Activated naive CD8-positive, alpha-beta T cell treated with anti-CD3 and anti-CD28 coated beads, Interleukin-2, amount 10 ng/mL, durations not matched to agents 7 days and 5 days (primary cell): Measurements from ENCODE around the gene KRI1. TPM values are rescaled to one million over a fixed set of nuclear protein-coding genes. Genes with fewer than 3 reads are reported as not detected.
"Not testable (repeated sequence)": the region's sequence is repeated elsewhere in the genome, so short reads cannot be mapped to it uniquely, and the experiment has no call there.

Experiments used
- ATAC-seq: fragments of 150-1000 bp; cut with Tn5 transposase; one replicate; pipeline ENCODE4 v1.10.0; 2021; ENCODE audit warnings: low read depth, moderate library complexity
- POLR2A ChIA-PET: fragments of 350-600 bp; sonication (Branson Sonifier 250); formaldehyde crosslinking; loops from one replicate; lab custom pipeline; 2021; ENCODE audit warnings: antibody characterized with exemption; lab: Charles Lee
- DNase-seq: peaks from one replicate; pipeline ENCODE4 v3.0.0; 2021
- H3K27ac Mint-ChIP-seq: one replicate; pipeline ENCODE4 v1.8.0; 2022; ENCODE audit warnings: mild to moderate bottlenecking, mixed read lengths
- H3K27me3 Mint-ChIP-seq: one replicate; pipeline ENCODE4 v1.8.0; 2022; ENCODE audit warnings: mild to moderate bottlenecking, moderate library complexity, mixed read lengths
- H3K36me3 Mint-ChIP-seq: one replicate; pipeline ENCODE4 v1.8.0; 2021; ENCODE audit warnings: mild to moderate bottlenecking, mixed read lengths
- H3K4me1 Mint-ChIP-seq: one replicate; pipeline ENCODE4 v1.8.0; 2021; ENCODE audit warnings: mixed read lengths
- H3K4me3 Mint-ChIP-seq: one replicate; pipeline ENCODE4 v1.8.0; 2022; ENCODE audit warnings: mild to moderate bottlenecking, moderate library complexity, mixed read lengths
- H3K9me3 Mint-ChIP-seq: one replicate; pipeline ENCODE4 v1.8.0; 2021; ENCODE audit warnings: mixed read lengths
- total RNA-seq, 2 experiments: library from RNA; stranded (reverse); gene quantifications; one replicate each; pipeline ENCODE4 v1.2.3, GENCODE V29; 2021

The KRI1 gene
- total RNA-seq, 2 experiments from 2014 or later, result 76.2 to 85.4 TPM

DNA sequence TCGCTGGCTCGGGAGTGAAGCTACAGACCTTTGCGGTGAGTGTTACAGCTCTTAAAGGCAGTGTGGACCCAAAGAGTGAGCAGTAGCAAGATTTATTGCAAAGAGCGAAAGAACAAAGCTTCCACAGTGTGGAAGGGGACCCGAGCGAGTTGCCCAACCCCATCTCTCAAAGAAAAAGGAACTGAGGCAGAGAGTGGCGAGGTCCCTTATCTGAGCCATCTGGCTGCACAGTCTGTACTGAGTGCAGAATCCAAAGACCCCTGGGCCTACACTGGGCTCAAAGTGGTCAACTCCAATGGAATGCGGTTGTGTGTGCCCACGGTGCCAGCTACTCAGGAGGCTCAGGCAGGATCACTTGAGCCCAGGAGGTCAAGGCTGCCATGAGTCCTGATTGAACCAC is 26.8 kb downstream of the KRI1 start:
- not testable (repeated sequence) for H3K36me3 Mint-ChIP-seq, DNase-seq, H3K4me3 Mint-ChIP-seq, H3K4me1 Mint-ChIP-seq, H3K9me3 Mint-ChIP-seq, ATAC-seq, H3K27ac Mint-ChIP-seq
- H3K27me3 Mint-ChIP-seq, result peaks cover 45% of the 10 kb centered on the region
- POLR2A ChIA-PET, result interaction anchor here (1.1 kb wide), 1 partner anchor 14 kb away, joined by 3 read pairs; no protein-coding TSS in a partner anchor

DNA sequence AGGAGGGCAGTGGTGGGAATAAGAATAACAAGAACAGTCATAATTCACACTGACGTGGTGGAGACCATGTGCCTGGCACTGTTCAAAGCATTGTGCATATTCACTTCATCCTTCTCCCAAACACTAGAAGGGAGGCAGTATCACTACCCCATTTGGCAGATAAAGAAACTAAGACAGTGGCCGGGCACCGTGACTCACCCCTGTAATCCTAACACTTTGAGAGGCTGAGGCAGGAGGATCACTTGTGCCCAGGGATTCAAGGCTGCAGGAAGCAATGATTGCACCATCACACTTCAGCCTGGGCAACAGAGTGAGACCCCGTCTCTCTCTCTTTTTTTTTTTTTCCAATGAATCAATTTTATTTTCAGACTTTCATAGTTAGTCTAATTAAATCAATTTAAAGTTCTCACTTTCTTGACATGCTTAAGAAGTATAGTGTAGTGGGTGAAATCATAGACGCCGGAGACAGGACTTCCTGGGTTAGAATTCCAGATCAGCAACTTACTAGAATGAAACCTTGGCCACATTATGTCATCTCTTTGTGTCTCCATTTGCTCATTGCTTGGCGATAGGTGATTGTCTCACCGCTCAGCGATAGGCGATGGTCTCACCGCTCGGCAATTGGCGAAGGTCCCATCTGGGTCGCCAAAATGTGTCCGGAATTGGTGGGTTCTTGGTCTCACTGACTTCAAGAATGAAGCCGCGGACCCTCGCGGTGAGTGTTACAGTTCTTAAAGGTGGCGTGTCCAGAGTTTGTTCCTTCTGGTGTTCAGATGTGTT is 27.4 kb downstream of the KRI1 start:
- Mint-ChIP-seq H3K4me3 (no peak overlapping the region), H3K27ac (no peak overlapping the region), H3K4me1 (peaks cover 8% of the 10 kb centered on the region), H3K27me3 (peaks cover 48% of the 10 kb centered on the region), H3K9me3 (no peaks in the 10 kb centered on the region), H3K36me3 (no peaks in the 10 kb centered on the region)
- no peak for ATAC-seq
- no peak for DNase-seq
- POLR2A ChIA-PET, result interaction anchor here (1.1 kb wide), 1 partner anchor 15 kb away, joined by 3 read pairs; no protein-coding TSS in a partner anchor

DNA sequence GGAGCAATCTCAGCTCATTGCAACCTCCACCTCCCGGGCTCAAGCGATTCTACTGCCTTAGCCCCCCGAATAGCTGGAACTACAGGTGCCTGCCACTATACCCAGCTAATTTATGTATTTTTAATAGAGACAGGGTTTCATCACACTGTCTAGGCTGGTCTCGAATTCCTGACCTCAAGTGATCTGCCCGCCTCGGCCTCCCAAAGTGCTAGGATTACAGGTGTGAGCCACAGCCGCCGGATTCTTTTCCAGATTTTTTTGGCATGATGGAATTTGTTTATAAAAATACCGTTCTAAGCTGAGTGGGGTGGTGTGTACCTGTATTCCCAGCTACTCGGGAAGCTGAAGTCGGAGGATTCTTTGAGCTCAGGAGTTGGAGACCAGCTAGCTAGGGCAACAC is 28.1 kb downstream of the KRI1 start:
- POLR2A ChIA-PET, result interaction anchor here (0.5 kb wide), 1 partner anchor 114 kb away, joined by 3 read pairs; no protein-coding TSS in a partner anchor
- no peak overlapping the region for H3K27ac Mint-ChIP-seq
- no peak overlapping the region for H3K4me3 Mint-ChIP-seq
- H3K36me3 Mint-ChIP-seq, result no peaks in the 10 kb centered on the region
- peaks cover 48% of the 10 kb centered on the region for H3K27me3 Mint-ChIP-seq
- no peak for ATAC-seq
- no peak for DNase-seq
- peaks cover under 1% of the 10 kb centered on the region for H3K9me3 Mint-ChIP-seq
- peaks cover 5% of the 10 kb centered on the region for H3K4me1 Mint-ChIP-seq

DNA sequence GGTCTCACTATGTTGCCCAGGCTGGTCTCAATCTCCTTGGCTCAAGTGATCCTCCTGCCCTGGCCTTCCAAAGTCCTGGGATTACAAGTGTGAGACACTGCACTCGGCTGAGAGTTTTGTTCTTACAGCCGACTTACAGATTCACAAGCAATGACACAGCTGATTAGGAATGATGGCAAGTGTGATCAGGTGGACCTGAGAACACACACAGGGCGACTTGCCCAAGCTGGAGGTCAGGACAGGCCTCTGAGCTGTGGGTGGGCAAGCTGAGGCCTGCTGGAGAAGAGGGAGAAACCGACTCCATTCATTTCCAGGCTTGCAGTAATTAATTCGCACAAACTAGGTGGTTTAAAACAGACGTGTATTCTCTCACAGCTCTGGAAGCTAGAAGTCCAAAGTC is 30.2 kb downstream of the KRI1 start:
- no peak for DNase-seq
- Mint-ChIP-seq H3K4me3 (no peak overlapping the region), H3K9me3 (peaks cover 7% of the 10 kb centered on the region), H3K27me3 (peaks cover 43% of the 10 kb centered on the region), H3K4me1 (peaks cover 5% of the 10 kb centered on the region), H3K36me3 (no peaks in the 10 kb centered on the region), H3K27ac (no peak overlapping the region)
- no peak for ATAC-seq
- POLR2A ChIA-PET, result interaction anchor here (0.7 kb wide), 2 partner anchors 13 to 18 kb away, joined by 3 to 5 read pairs; partner anchors contain the start of gene S1PR5

DNA sequence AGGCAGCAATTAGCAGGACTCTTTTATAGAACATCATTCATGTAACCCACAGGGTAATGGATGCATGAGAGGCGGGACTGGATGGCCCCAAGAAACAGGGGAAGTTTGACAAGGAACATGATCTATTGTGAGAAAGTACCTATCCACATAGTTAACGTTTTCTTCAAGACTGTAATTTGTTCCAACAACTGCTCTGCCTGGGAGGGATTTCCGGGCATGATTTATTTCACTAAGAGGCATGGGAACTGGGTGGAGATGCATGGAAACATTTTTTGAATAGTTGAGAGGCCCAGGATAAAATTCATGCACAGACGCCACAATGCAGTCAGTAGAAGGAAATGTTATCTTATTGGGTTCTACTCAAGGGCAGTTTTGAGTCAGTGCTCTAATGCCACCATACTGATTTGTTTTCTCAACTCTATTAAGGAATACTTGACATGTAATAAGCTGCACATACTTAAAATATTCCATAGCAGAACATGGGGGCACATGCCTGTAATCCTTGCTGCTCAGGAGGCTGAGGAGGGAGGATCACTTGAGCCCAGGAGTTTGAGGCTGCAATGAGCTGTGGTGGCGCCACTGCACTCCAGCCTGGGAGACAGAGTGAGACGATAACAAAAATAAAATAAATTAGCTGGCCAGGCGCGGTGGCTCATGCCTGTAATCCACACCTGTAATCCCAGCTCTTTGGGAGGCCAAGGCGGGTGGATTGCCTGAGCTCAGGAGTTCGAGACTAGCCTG is 32.0 kb downstream of the KRI1 start:
- H3K4me3 Mint-ChIP-seq, result no peak overlapping the region
- H3K36me3 Mint-ChIP-seq, result no peaks in the 10 kb centered on the region
- H3K4me1 Mint-ChIP-seq, result peaks cover 4% of the 10 kb centered on the region
- no peak for DNase-seq
- H3K27ac Mint-ChIP-seq, result no peak overlapping the region
- ATAC-seq, result no peak
- H3K27me3 Mint-ChIP-seq, result peaks cover 27% of the 10 kb centered on the region
- POLR2A ChIA-PET, result interaction anchor here (0.6 kb wide), 2 partner anchors 111 to 194 kb away, joined by 3 to 6 read pairs; no protein-coding TSS in a partner anchor
- peaks cover 7% of the 10 kb centered on the region for H3K9me3 Mint-ChIP-seq

DNA sequence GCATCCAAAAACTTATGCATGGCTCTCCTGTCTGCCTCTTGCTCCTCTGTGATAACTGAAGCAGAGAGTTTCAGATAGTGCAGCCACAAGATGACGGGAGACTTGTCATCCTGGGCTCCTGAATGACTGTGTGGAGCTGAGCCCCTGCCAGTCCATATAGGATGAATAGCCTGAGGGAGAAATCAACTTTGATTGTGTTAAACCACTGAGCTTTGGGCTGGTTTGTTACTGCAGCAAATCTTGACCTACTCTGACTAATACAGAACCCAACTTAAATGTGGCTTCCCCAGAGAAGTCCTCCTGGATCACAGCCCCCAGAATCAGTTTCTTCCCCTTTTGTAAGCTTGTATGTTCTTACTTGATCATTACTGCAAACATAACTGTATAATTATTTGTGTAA is 33.4 kb downstream of the KRI1 start:
- ATAC-seq (no peak), DNase-seq (no peak)
- no peaks in the 10 kb centered on the region for H3K36me3 Mint-ChIP-seq
- H3K27ac Mint-ChIP-seq, result no peak overlapping the region
- H3K4me3 Mint-ChIP-seq, result no peak overlapping the region
- H3K9me3 Mint-ChIP-seq, result peaks cover 7% of the 10 kb centered on the region
- POLR2A ChIA-PET, result no interaction called here
- H3K27me3 Mint-ChIP-seq, result peaks cover 20% of the 10 kb centered on the region
- no peaks in the 10 kb centered on the region for H3K4me1 Mint-ChIP-seq

DNA sequence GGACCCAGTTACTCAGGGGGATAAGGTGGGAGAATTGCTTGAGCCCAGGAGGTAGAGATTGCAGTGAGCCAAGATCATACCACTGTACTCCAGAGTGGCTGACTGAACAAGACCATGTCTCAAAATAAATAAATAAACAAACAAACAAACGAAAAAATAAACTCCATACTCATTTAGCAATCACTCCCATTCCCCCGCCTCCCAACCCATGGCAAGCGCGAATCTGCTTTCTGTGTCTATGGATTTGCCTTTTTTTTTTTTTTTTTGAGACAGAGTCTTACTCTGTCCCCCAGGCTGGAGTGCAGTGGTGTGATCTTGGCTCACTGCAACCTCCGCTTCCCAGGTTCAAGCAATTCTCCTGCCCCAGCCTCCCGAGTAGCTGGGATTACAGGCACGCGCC is 38.9 kb downstream of the KRI1 start:
- not testable (repeated sequence) for H3K4me1 Mint-ChIP-seq, DNase-seq, H3K9me3 Mint-ChIP-seq, H3K4me3 Mint-ChIP-seq, H3K27ac Mint-ChIP-seq, ATAC-seq, H3K36me3 Mint-ChIP-seq
- peaks cover 13% of the 10 kb centered on the region for H3K27me3 Mint-ChIP-seq
- POLR2A ChIA-PET, result interaction anchor here (1.6 kb wide), 1 partner anchor 14 kb away, joined by 6 read pairs; no protein-coding TSS in a partner anchor

DNA sequence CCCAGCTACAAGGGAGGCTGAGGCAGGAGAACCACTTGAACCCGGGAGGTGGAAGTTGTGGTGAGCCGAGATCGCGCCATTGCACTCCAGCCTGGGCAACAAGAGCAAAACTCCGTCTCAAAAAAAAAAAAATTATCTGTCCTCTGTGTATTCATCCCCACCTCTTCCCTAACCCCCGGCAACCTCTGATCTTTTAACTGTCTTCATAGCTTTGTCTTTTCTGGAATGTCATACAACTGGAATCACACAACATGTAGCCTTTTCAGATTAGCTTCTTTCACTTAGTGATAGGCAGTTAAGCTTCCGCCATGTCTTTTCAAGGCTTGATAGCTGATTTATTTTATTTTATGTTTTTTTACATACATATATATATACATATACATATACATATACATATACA is 40.2 kb downstream of the KRI1 start:
- H3K4me1 Mint-ChIP-seq, result no peaks in the 10 kb centered on the region
- peaks cover 14% of the 10 kb centered on the region for H3K27me3 Mint-ChIP-seq
- no peaks in the 10 kb centered on the region for H3K36me3 Mint-ChIP-seq
- no peak overlapping the region for H3K4me3 Mint-ChIP-seq
- POLR2A ChIA-PET, result interaction anchor here (0.9 kb wide), 1 partner anchor 121 kb away, joined by 3 read pairs; no protein-coding TSS in a partner anchor
- DNase-seq (no peak), ATAC-seq (no peak)
- no peak overlapping the region for H3K27ac Mint-ChIP-seq
- H3K9me3 Mint-ChIP-seq, result no peaks in the 10 kb centered on the region

DNA sequence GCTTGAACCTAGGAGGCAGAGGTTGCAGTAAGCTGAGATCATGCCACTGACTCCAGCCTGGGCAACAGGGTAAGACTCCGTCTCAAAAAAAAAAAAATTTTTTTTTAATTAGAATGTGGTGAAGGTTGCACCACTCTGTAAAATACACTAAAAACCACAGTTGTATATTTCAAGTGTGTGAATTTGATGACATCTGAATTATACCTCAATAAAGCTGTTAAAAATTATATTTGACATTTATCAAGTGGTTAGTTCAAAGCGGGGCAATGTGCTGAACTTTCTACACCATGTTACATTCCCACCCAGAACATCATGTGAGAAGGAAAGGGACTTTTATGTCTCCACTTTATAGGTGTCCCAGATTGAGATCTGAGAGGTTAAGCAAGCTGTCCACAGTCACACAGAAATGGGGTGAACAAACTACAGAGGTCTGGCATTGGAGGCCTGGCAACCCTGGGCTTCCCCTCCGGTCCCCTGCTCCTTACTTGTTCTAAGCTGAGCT is 42.6 kb downstream of the KRI1 start:
- H3K4me3 Mint-ChIP-seq, result no peak overlapping the region
- H3K36me3 Mint-ChIP-seq, result no peaks in the 10 kb centered on the region
- DNase-seq (no peak), ATAC-seq (no peak)
- no peaks in the 10 kb centered on the region for H3K9me3 Mint-ChIP-seq
- POLR2A ChIA-PET, result no interaction called here
- H3K4me1 Mint-ChIP-seq, result peaks cover 12% of the 10 kb centered on the region
- H3K27me3 Mint-ChIP-seq, result peaks cover 34% of the 10 kb centered on the region
- H3K27ac Mint-ChIP-seq, result no peak overlapping the region

DNA sequence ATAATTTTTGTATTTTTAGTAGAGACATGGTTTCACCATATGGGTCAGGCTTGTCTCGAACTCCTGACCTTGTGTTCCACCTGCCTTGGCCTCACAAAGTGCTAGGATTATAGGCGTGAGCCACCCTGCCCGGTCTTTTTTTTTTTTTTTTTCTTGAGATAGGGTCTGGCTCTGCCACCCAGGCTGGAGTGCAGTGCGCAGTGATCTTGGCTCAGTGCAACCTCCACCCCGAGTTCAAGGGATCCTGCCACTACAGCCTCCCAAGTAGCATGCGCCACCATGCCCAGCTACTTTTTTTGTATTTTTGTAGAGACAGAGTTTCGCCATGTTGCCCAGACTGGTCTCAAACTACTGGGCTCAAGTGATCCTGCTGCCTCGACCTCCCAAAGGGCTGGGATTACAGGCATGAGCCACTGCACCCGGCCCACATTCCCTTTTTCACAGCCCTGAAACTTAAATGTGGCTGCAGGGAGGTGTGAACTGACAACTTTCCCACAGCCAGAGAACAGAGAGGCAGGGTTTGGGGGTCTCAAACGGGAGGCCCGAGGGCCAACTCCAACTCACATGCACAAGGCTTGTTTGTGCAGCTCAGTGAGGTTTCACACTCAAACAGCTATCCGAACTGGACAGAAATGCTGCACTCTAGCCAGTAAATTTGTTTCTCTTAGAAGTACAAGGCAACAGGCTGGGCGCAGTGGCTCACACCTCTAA is 44.2 kb downstream of the KRI1 start:
- Mint-ChIP-seq H3K4me3 (no peak overlapping the region), H3K9me3 (no peaks in the 10 kb centered on the region), H3K36me3 (no peaks in the 10 kb centered on the region), H3K27me3 (peaks cover 43% of the 10 kb centered on the region), H3K27ac (no peak overlapping the region), H3K4me1 (peaks cover 19% of the 10 kb centered on the region)
- no peak for ATAC-seq
- POLR2A ChIA-PET, result interaction anchor here (0.6 kb wide), 1 partner anchor 51 kb away, joined by 4 read pairs; no protein-coding TSS in a partner anchor
- no peak for DNase-seq

DNA sequence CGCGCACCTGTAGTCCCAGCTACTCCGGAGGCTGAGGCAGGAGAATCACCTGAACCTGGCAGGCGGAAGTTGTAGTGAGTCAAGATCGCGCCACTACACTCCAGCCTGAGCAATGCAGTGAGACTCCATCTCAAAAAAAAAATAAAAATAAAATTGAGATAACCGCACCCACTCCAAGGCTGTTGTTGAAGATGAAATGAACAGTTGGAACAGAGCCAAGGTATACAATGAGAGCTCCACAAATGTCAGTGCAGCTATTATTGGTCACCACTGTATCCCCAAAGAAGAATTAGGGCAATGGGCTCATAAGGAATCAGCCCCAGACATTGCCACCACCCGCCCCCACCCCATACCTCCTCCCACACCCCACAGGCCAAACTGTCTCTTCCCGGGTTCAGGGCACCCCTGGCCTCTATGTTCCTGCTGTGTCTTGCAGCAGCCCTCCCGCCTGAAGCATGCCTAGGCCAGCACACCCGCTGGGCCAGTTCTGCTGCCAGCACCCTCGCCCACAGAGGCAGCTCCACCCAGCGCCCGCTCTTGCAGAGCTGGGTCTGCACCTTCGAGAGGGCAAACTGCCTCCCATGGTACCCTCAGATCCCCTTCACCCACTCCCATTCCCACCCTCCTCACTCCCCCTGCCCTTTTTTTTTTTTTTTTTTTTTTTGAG is 45.0 kb downstream of the KRI1 start:
- no peak for ATAC-seq
- no peaks in the 10 kb centered on the region for H3K9me3 Mint-ChIP-seq
- H3K27ac Mint-ChIP-seq, result no peak overlapping the region
- H3K36me3 Mint-ChIP-seq, result no peaks in the 10 kb centered on the region
- H3K4me3 Mint-ChIP-seq, result no peak overlapping the region
- POLR2A ChIA-PET, result interaction anchor here (0.6 kb wide), 2 partner anchors 14 to 17 kb away, joined by 3 read pairs; no protein-coding TSS in a partner anchor
- H3K4me1 Mint-ChIP-seq, result peaks cover 19% of the 10 kb centered on the region
- DNase-seq, result no peak
- H3K27me3 Mint-ChIP-seq, result peaks cover 51% of the 10 kb centered on the region

DNA sequence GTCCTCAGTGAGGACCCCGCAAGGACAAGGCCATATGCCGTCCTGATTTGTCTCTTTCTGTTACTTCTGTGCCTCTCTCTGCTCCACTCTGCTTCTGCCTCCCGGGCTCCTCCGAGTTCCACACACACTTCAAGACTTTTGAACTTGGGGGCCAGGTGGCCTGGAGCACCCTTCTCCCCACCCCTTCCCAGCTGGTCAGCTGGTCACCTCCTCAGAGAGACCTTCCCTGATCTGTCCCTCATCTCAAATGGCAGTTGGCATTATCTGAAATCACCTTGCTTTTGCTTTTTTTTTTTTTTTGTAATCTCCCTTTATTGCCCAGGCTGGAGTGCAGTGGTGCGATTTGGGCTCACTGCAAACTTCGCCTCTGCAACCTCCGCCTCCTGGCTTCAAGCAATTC is 46.4 kb downstream of the KRI1 start:
- peaks cover 62% of the 10 kb centered on the region for H3K27me3 Mint-ChIP-seq
- H3K4me3 Mint-ChIP-seq, result no peak overlapping the region
- H3K27ac Mint-ChIP-seq, result no peak overlapping the region
- ATAC-seq (no peak), DNase-seq (no peak)
- no peaks in the 10 kb centered on the region for H3K36me3 Mint-ChIP-seq
- H3K9me3 Mint-ChIP-seq, result no peaks in the 10 kb centered on the region
- POLR2A ChIA-PET, result interaction anchor here (0.7 kb wide), 2 partner anchors 34 to 47 kb away, joined by 3 to 4 read pairs; no protein-coding TSS in a partner anchor
- H3K4me1 Mint-ChIP-seq, result peaks cover 19% of the 10 kb centered on the region
